A673 (cell line): ENCODE results near the gene SYN1.

Source experiments
- EZH2 ChIP-seq: fragments of 200-600 bp; sonication (generic); IDR thresholded peaks from 2 replicates; pipeline ENCODE4 v1.6.1; 2017; ENCODE audit warnings: borderline replicate concordance, low read depth, mild to moderate bottlenecking, mixed read lengths, antibody characterized with exemption, low read length; ENCODE audit not compliant: poor library complexity, severe bottlenecking
- TF ChIP-seq, protein P1 (sequence below): fragments of 300-800, 200-600 bp; sonication (generic); conservative IDR thresholded peaks from 2 replicates; pipeline ENCODE4 v1.5.1; 2017; ENCODE audit warnings: low read depth, mild to moderate bottlenecking, antibody characterized with exemption, low read length, moderate library complexity, mixed read lengths

- TF ChIP-seq, protein P1, sequence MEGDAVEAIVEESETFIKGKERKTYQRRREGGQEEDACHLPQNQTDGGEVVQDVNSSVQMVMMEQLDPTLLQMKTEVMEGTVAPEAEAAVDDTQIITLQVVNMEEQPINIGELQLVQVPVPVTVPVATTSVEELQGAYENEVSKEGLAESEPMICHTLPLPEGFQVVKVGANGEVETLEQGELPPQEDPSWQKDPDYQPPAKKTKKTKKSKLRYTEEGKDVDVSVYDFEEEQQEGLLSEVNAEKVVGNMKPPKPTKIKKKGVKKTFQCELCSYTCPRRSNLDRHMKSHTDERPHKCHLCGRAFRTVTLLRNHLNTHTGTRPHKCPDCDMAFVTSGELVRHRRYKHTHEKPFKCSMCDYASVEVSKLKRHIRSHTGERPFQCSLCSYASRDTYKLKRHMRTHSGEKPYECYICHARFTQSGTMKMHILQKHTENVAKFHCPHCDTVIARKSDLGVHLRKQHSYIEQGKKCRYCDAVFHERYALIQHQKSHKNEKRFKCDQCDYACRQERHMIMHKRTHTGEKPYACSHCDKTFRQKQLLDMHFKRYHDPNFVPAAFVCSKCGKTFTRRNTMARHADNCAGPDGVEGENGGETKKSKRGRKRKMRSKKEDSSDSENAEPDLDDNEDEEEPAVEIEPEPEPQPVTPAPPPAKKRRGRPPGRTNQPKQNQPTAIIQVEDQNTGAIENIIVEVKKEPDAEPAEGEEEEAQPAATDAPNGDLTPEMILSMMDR, result no peak
- no peak for TF ChIP-seq EZH2
Measured at GRCh38 chrX:47648376-47648775, 28.7 kb upstream of the SYN1 start.
